Body of pancreas (tissue), 4 donors: ENCODE measurements around the gene ASIC2.

Experiments
- CTCF ChIP-seq, 7 experiments: fragments of 450-650 bp in 4 of 7; fragments of 200-600 bp in 3 of 7; sonication (generic) in 3 of 7; IDR thresholded peaks; one replicate each; pipeline ENCODE4 v1.5.1; 2016 to 2019; ENCODE audit warnings: antibody characterized with exemption in 7 of 7
- POLR2A ChIP-seq, 3 donors: fragments of 450-650 bp; IDR thresholded peaks; one replicate each; pipeline ENCODE4 v1.6.1; 2016; ENCODE audit warnings: antibody characterized with exemption in 3 of 3, mild to moderate bottlenecking in 2 of 3

GRCh38 chr17:33302394-33302793 is 9.3 kb upstream of the ASIC2 start:
- TF ChIP-seq POLR2A (IDR thresholded peaks at IDR 0.05) = no peak
- no peak for TF ChIP-seq CTCF (IDR thresholded peaks at IDR 0.05)
